ENCODE data around the gene ATP13A3. TPM values are rescaled to one million over a fixed set of nuclear protein-coding genes. Genes with fewer than 3 reads are reported as not detected.

The ATP13A3 gene
- total RNA-seq, 1 experiment from 2014 or later = 119 TPM

GRCh38 chr3:194379651-194380050 is 107.2 kb downstream of the ATP13A3 start:
- no peak for DNase-seq (ENCODE audit: unreplicated experiment)
- Mint-ChIP-seq H3K4me3 (ENCODE audit: unreplicated experiment) (no peak overlapping the region), H3K9me3 (ENCODE audit: unreplicated experiment) (no peaks in the 10 kb centered on the region), H3K27ac (ENCODE audit: low read depth, unreplicated experiment) (no peak overlapping the region), H3K36me3 (ENCODE audit: insufficient read depth, unreplicated experiment) (no peaks in the 10 kb centered on the region), H3K27me3 (ENCODE audit: insufficient read depth, unreplicated experiment) (peaks cover 54% of the 10 kb centered on the region), H3K4me1 (ENCODE audit: insufficient read depth, unreplicated experiment) (no peaks in the 10 kb centered on the region)
- no TSS peak for BruUV-seq (replicated peaks)
- POLR2A ChIA-PET = no interaction called here
- CTCF ChIA-PET = interaction anchor here (0.6 to 0.9 kb wide), 2 partner anchors 20 to 1343 kb away, joined by 3 read pairs; no protein-coding TSS in a partner anchor
- TF ChIP-seq CTCF (IDR thresholded peaks at IDR 0.05; ENCODE audit: unreplicated experiment) = no peak
- intact Hi-C loops (cut with micrococcal nuclease) = no loop called here

- no peak overlapping the region for H3K4me3 Mint-ChIP-seq (ENCODE audit: unreplicated experiment)
- DNase-seq (ENCODE audit: unreplicated experiment) = no peak
- H3K36me3 Mint-ChIP-seq (ENCODE audit: insufficient read depth, unreplicated experiment) = no peaks in the 10 kb centered on the region
- TF ChIP-seq CTCF (IDR thresholded peaks at IDR 0.05; ENCODE audit: unreplicated experiment) = no peak
- H3K4me1 Mint-ChIP-seq (ENCODE audit: insufficient read depth, unreplicated experiment) = no peaks in the 10 kb centered on the region
- POLR2A ChIA-PET = no interaction called here
- peaks cover 53% of the 10 kb centered on the region for H3K27me3 Mint-ChIP-seq (ENCODE audit: insufficient read depth, unreplicated experiment)
- intact Hi-C loops (cut with micrococcal nuclease) = no loop called here
- no peaks in the 10 kb centered on the region for H3K9me3 Mint-ChIP-seq (ENCODE audit: unreplicated experiment)
- no peak overlapping the region for H3K27ac Mint-ChIP-seq (ENCODE audit: low read depth, unreplicated experiment)
- no TSS peak for BruUV-seq (replicated peaks)
- CTCF ChIA-PET = interaction anchor here (0.6 to 1.2 kb wide), 3 partner anchors 20 to 1342 kb away, joined by 3 to 4 read pairs (median 3); no protein-coding TSS in a partner anchor
Measured at GRCh38 chr3:194379231-194379630, 107.6 kb downstream of the ATP13A3 start.

- no peak for DNase-seq (ENCODE audit: unreplicated experiment)
- CTCF ChIA-PET = no interaction called here
Measured at GRCh38 chr3:194377708-194378107, 109.1 kb downstream of the ATP13A3 start.

GRCh38 chr3:194376241-194376560 is 110.6 kb downstream of the ATP13A3 start:
- H3K27me3 Mint-ChIP-seq (ENCODE audit: insufficient read depth, unreplicated experiment) = peaks cover 54% of the 10 kb centered on the region
- TF ChIP-seq CTCF (IDR thresholded peaks at IDR 0.05; ENCODE audit: unreplicated experiment) = no peak
- DNase-seq (ENCODE audit: unreplicated experiment) = no peak
- no peaks in the 10 kb centered on the region for H3K4me1 Mint-ChIP-seq (ENCODE audit: insufficient read depth, unreplicated experiment)
- intact Hi-C loops (cut with micrococcal nuclease) = no loop called here
- ChIA-PET POLR2A (no interaction called here), CTCF (no interaction called here)
- no TSS peak for BruUV-seq (replicated peaks)
- no peak overlapping the region for H3K4me3 Mint-ChIP-seq (ENCODE audit: unreplicated experiment)
- H3K27ac Mint-ChIP-seq (ENCODE audit: low read depth, unreplicated experiment) = no peak overlapping the region
- H3K9me3 Mint-ChIP-seq (ENCODE audit: unreplicated experiment) = no peaks in the 10 kb centered on the region
- H3K36me3 Mint-ChIP-seq (ENCODE audit: insufficient read depth, unreplicated experiment) = no peaks in the 10 kb centered on the region

More at GRCh38 chr3:194377708-194378107, 109.1 kb downstream of the ATP13A3 start:
- Mint-ChIP-seq H3K9me3 (ENCODE audit: unreplicated experiment) (no peaks in the 10 kb centered on the region), H3K4me1 (ENCODE audit: insufficient read depth, unreplicated experiment) (no peaks in the 10 kb centered on the region), H3K36me3 (ENCODE audit: insufficient read depth, unreplicated experiment) (no peaks in the 10 kb centered on the region), H3K27me3 (ENCODE audit: insufficient read depth, unreplicated experiment) (peaks cover 41% of the 10 kb centered on the region), H3K4me3 (ENCODE audit: unreplicated experiment) (no peak overlapping the region), H3K27ac (ENCODE audit: low read depth, unreplicated experiment) (no peak overlapping the region)
- intact Hi-C loops (cut with micrococcal nuclease) = no loop called here
- POLR2A ChIA-PET = no interaction called here
- no TSS peak for BruUV-seq (replicated peaks)
- no peak for TF ChIP-seq CTCF (IDR thresholded peaks at IDR 0.05; ENCODE audit: unreplicated experiment)

Data from MCF 10A (cell line).